ENCODE data around the gene CALML6.
"Not testable (repeated sequence)": the region's sequence is repeated elsewhere in the genome, so short reads cannot be mapped to it uniquely, and the experiment has no call there.

CALML6 gene

GRCh38 chr1:1925437-1926345 is 10.6 kb downstream of the CALML6 start:
- DNase-seq (ENCODE audit: low spot score): peak; percentile 45

GRCh38 chr1:1926346-1926811 is 11.3 kb downstream of the CALML6 start:
- DNase-seq (ENCODE audit: low spot score): peak; percentile 44

GRCh38 chr1:1926886-1927660 is 12.0 kb downstream of the CALML6 start:
- DNase-seq (ENCODE audit: low spot score): peak; percentile 39

GRCh38 chr1:1927751-1928150 is 12.7 kb downstream of the CALML6 start:
- DNase-seq (ENCODE audit: low spot score): peak; percentile 36

GRCh38 chr1:1928231-1929101 is 13.4 kb downstream of the CALML6 start:
- peak; percentile 40 for DNase-seq (ENCODE audit: low spot score)

GRCh38 chr1:1929102-1929638 is 14.1 kb downstream of the CALML6 start:
- DNase-seq (ENCODE audit: low spot score): no peak

- DNase-seq (ENCODE audit: low spot score): peak; percentile 43
Observed at GRCh38 chr1:1929639-1930545, 14.8 kb downstream of the CALML6 start.

GRCh38 chr1:1934848-1935247 is 19.8 kb downstream of the CALML6 start:
- DNase-seq (ENCODE audit: low spot score): not testable (repeated sequence)

- no peak for DNase-seq (ENCODE audit: low spot score)
Observed at GRCh38 chr1:1937061-1937460, 22.0 kb downstream of the CALML6 start.

GRCh38 chr1:1937549-1938275 is 22.7 kb downstream of the CALML6 start:
- DNase-seq (ENCODE audit: low spot score): no peak

GRCh38 chr1:1938276-1938573 is 23.2 kb downstream of the CALML6 start:
- DNase-seq (ENCODE audit: low spot score): no peak

- DNase-seq (ENCODE audit: low spot score): no peak
Observed at GRCh38 chr1:1938613-1939295, 23.7 kb downstream of the CALML6 start.

GRCh38 chr1:1939296-1940122 is 24.4 kb downstream of the CALML6 start:
- DNase-seq (ENCODE audit: low spot score): no peak

- DNase-seq (ENCODE audit: low spot score): no peak
Observed at GRCh38 chr1:1940123-1940425, 25.0 kb downstream of the CALML6 start.

GRCh38 chr1:1941211-1941841 is 26.3 kb downstream of the CALML6 start:
- DNase-seq (ENCODE audit: low spot score): no peak

GRCh38 chr1:1941868-1942752 is 27.1 kb downstream of the CALML6 start:
- no peak for DNase-seq (ENCODE audit: low spot score)

All from ecto neural progenitor cell (in vitro differentiated cells).